ENCODE results near the gene FYB2.

FYB2 gene

GRCh38 chr1:56824271-56824670, 5.1 kb upstream of the FYB2 start:
- no peak overlapping the region for H3K4me3 ChIP-seq (ENCODE audit: low read length)
- TF ChIP-seq ZNF274 (IDR thresholded peaks at IDR 0.05; ENCODE audit: low read depth, low read length), result no peak

GRCh38 chr1:56821462-56821797, 2.2 kb upstream of the FYB2 start:
- TF ChIP-seq ZNF274 (IDR thresholded peaks at IDR 0.05; ENCODE audit: low read depth, low read length), result no peak
- no peak overlapping the region for H3K4me3 ChIP-seq (ENCODE audit: low read length)

- TF ChIP-seq ZNF274 (IDR thresholded peaks at IDR 0.05; ENCODE audit: low read depth, low read length), result no peak
- H3K4me3 ChIP-seq (ENCODE audit: low read length), result no peak overlapping the region
These were observed 1.7 kb upstream of the FYB2 start for GRCh38 chr1:56820755-56821461.

DNA sequence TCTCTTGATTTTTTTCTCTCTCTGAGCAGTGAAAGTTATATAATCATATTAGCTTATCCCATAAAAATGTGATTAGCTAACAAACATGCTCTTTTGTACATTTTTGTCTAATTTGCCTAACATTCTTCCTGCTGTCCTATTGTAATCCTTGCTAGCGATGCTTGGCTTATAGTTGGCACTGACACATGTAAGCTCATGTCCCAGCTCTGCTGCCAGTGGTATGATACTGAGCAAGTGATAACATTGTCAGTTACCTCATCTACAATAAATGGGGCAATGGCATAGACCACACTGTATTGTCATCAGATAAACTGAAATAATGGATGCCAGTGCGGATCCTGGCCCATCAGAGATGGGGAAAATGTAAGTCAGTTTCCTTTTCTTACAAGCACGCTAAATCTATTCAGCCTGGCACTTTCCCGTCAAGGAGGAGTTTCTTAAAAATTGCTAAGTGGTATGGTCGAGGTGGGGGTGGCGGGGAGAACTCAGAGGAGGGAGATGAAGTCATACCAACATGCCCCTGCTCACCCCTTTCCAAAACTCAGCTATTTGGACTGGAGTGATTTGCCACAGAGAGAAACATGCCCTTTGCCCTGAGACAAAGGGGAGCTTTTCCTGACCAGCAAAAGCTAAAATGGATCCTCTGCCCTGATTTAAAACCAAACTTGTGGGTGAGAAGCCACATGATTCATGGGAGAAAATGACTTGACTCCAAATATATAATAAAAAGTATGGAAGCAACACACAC, 1.3 kb downstream of the FYB2 start:
- TF ChIP-seq ZNF274 (IDR thresholded peaks at IDR 0.05; ENCODE audit: low read depth, low read length), result no peak
- no peak overlapping the region for H3K4me3 ChIP-seq (ENCODE audit: low read length)

- no peak for TF ChIP-seq ZNF274 (IDR thresholded peaks at IDR 0.05; ENCODE audit: low read depth, low read length)
- H3K4me3 ChIP-seq (ENCODE audit: low read length), result no peak overlapping the region
These were observed 2.3 kb downstream of the FYB2 start for GRCh38 chr1:56816909-56817308.

GRCh38 chr1:56816264-56816663, 2.9 kb downstream of the FYB2 start:
- H3K4me3 ChIP-seq (ENCODE audit: low read length), result no peak overlapping the region
- no peak for TF ChIP-seq ZNF274 (IDR thresholded peaks at IDR 0.05; ENCODE audit: low read depth, low read length)

- no peak overlapping the region for H3K4me3 ChIP-seq (ENCODE audit: low read length)
These were observed 5.0 kb downstream of the FYB2 start for GRCh38 chr1:56814205-56814604.

GRCh38 chr1:56811331-56811730, 7.9 kb downstream of the FYB2 start:
- no peak overlapping the region for H3K4me3 ChIP-seq (ENCODE audit: low read length)
- TF ChIP-seq ZNF274 (IDR thresholded peaks at IDR 0.05; ENCODE audit: low read depth, low read length), result no peak

More at GRCh38 chr1:56814205-56814604, 5.0 kb downstream of the FYB2 start:
- TF ChIP-seq ZNF274 (IDR thresholded peaks at IDR 0.05; ENCODE audit: low read depth, low read length), result no peak

DNA sequence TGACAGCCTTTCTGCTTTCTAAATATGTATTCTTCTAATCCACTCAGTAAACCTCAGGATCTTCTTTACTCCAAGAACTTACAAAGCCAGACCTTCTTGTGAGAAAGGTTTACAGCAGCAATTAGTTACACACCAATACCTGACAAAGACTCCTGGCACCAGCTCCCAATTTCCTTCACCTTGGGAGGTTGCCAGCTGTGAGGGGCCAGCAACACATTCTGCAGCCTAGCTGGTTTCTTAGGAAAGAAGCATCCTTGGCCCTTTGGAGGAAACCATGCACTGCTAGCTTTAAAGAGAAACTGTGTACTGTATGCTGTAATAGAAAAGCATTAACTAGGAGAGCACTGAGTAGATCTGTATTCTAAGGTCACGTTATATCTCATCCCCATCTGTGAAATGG, 10.8 kb downstream of the FYB2 start:
- TF ChIP-seq ZNF274 (IDR thresholded peaks at IDR 0.05; ENCODE audit: low read depth, low read length), result no peak
- H3K4me3 ChIP-seq (ENCODE audit: low read length), result no peak overlapping the region

DNA sequence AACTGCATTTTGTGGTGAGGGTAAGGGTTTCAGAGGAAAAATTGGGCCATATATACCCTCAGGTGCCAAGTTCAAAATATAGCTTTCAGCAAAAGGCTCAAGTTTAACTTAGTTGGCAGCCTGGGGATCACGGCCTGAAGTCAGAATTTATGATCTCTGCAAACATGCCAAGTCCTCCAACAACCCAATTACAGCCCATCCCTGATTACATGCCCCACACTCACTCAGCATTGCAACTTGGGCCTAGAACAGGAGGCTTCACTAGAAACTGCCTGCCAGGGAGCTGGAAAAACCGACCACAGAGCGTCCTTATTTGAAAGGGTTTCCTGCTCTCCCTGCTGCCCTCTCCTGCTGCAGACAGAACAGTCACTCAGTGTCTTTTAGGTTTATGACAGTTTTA, 12.4 kb downstream of the FYB2 start:
- no peak for TF ChIP-seq ZNF274 (IDR thresholded peaks at IDR 0.05; ENCODE audit: low read depth, low read length)
- no peak overlapping the region for H3K4me3 ChIP-seq (ENCODE audit: low read length)

DNA sequence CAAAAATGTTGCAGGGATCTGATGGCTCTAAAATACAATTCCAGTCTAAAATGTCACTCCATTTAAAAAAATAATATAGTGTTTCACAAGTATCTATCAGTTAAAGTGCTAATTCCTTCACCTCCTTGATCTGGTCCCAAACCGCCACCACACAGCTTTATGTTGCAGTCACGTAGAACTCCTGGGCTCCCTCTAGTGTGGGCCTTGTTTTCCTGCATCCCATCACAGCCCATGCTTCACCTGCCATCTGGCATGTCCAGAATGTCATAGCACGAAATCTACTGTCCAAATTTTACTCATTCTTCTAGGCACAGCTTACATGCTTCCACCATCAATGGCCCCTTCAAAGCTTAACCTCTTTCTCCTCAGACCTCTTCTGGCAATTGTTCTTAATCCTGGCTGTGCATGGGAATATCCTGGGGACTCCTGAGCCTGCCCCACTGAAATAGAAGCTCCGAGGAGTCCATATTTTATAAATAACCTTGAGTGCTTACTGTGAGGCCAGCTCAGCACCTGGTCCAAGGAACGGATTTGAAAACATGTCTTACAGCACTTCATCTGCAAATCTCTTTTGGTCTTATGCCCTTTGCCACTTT, 15.5 kb downstream of the FYB2 start:
- no peak for TF ChIP-seq ZNF274 (IDR thresholded peaks at IDR 0.05; ENCODE audit: low read depth, low read length)
- H3K4me3 ChIP-seq (ENCODE audit: low read length), result no peak overlapping the region

- no peak for TF ChIP-seq ZNF274 (IDR thresholded peaks at IDR 0.05; ENCODE audit: low read depth, low read length)
These were observed 19.4 kb downstream of the FYB2 start for GRCh38 chr1:56799605-56800400.

GRCh38 chr1:56798053-56798471, 21.1 kb downstream of the FYB2 start:
- TF ChIP-seq ZNF274 (IDR thresholded peaks at IDR 0.05; ENCODE audit: low read depth, low read length), result no peak
- no peak overlapping the region for H3K4me3 ChIP-seq (ENCODE audit: low read length)

More at GRCh38 chr1:56799605-56800400, 19.4 kb downstream of the FYB2 start:
- H3K4me3 ChIP-seq (ENCODE audit: low read length), result no peak overlapping the region

DNA sequence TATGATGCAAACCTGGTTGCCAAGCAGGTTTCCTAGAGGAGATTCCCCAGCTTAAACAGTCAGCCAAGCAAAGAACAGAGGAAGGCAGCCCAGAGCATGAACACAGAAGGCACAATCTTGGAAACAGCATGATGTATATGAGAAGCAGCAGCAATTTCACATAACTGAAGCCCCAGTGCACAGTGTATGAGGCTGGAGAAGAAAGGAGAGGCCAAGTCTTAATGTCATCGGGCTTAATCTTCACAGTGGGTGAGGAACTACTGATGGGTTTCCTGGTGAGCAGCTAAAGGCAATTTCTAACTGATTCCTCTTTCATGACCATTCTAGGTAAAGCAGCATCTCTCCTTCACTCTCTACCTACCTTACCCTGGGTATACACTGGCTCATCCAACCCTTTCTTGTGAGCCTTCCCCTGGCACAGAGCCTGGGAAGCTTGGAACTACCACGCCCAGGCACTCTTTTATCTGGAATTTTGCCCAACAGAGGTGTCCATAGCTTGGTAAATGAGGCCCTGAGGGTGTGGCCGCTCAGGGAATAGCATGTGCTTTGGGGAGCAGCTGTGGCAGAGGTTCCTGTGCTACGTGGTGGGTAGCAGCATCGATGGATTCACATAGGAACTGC, 22.0 kb downstream of the FYB2 start:
- no peak for TF ChIP-seq ZNF274 (IDR thresholded peaks at IDR 0.05; ENCODE audit: low read depth, low read length)
- H3K4me3 ChIP-seq (ENCODE audit: low read length), result no peak overlapping the region
